Prostate gland (tissue), 2 donors: ENCODE data around the gene B4GALT7. TPM values are rescaled to one million over a fixed set of nuclear protein-coding genes. Genes with fewer than 3 reads are reported as not detected.

Source experiments
- DNase-seq: peaks from one replicate; pipeline ENCODE4 v3.0.0-alpha.2; 2019; ENCODE audit warnings: low spot score
- H3K27ac ChIP-seq, 2 donors: fragments of 200-600 bp; sonication (generic); 2 replicates each; pipeline ENCODE4 v1.5.1; 2017 to 2019
- H3K27me3 ChIP-seq: fragments of 200-600 bp; sonication (generic); replicated peaks from 2 replicates; pipeline ENCODE4 v1.5.1; 2019; ENCODE audit not compliant: insufficient read depth
- H3K36me3 ChIP-seq, 2 donors: fragments of 200-600 bp; sonication (generic); 1 replicate in 1 of 2; 2 replicates in 1 of 2; pipeline versions ENCODE4 v1.5.1 to v1.8.1; 2017 to 2019
- H3K4me1 ChIP-seq: fragments of 200-600 bp; sonication (generic); replicated peaks from 2 replicates; pipeline ENCODE4 v1.5.1; 2019
- H3K4me3 ChIP-seq, 2 donors: fragments of 200-600 bp; sonication (generic); 2 replicates each; pipeline ENCODE4 v1.5.1; 2017 to 2019
- H3K9me3 ChIP-seq: fragments of 200-600 bp; sonication (generic); 2 replicates; pipeline ENCODE4 v1.5.1; 2017
- CTCF ChIP-seq, 4 experiments: fragments of 200-600 bp in 2 of 4; fragments of 450-650 bp in 2 of 4; sonication (generic) in 2 of 4; IDR thresholded peaks; 1 replicate in 3 of 4; 2 replicates in 1 of 4; pipeline ENCODE4 v1.5.1; 2016 to 2019; ENCODE audit warnings: antibody characterized with exemption in 4 of 4, mild to moderate bottlenecking in 2 of 4, moderate library complexity in 2 of 4
- POLR2A ChIP-seq: fragments of 450-650 bp; IDR thresholded peaks from one replicate; pipeline ENCODE4 v1.6.1; 2016; ENCODE audit warnings: antibody characterized with exemption, mild to moderate bottlenecking
- POLR2AphosphoS5 ChIP-seq: sonication (generic); formaldehyde crosslinking; IDR thresholded peaks from one replicate; pipeline ENCODE4 v1.6.1; 2017; ENCODE audit warnings: antibody characterized with exemption
- WGBS: methylation state at CpG from one replicate; pipeline ENCODE4 v1.1.5; 2018; 5-methylcytosine and 5-hydroxymethylcytosine counted together
- intact Hi-C: fragments of 100-400 bp; cut with DNase I; formaldehyde crosslinking; loops from one replicate; pipeline ENCODE4 v1.14.2; 2022
- total RNA-seq, 2 donors: library from RNA; depleted of rRNA; stranded (reverse); fragments of >200 nt; gene quantifications; one replicate each; pipeline ENCODE4 v1.1.0, GENCODE V29; 2016

B4GALT7 gene
- total RNA-seq, 2 donors from 2014 or later = 41.6 to 66.2 TPM

GRCh38 chr5:177592905-177593304 is 7.0 kb upstream of the B4GALT7 start:
- intact Hi-C loops = loop anchor here (5.0 kb wide), 1 partner anchor 56 kb away; no protein-coding TSS in a partner anchor
- Histone ChIP-seq H3K36me3 (peaks cover 11 to 14% of the 10 kb centered on the region in 2 donors), H3K9me3 (no peaks in the 10 kb centered on the region), H3K27me3 (no peaks in the 10 kb centered on the region), H3K27ac (no peak overlapping the region), H3K4me1 (peaks cover 3% of the 10 kb centered on the region), H3K4me3 (peak overlapping the region; percentile 91)
- 77% methylated on average over 13 of the region's 13 CpGs for WGBS
- no peak for TF ChIP-seq POLR2AphosphoS5
- no peak for TF ChIP-seq POLR2A
- no peak for TF ChIP-seq CTCF (IDR thresholded peaks at IDR 0.05)
- no peak for DNase-seq

- Histone ChIP-seq H3K4me1 (peaks cover 3% of the 10 kb centered on the region), H3K36me3 (peaks cover 11 to 14% of the 10 kb centered on the region in 2 donors), H3K27me3 (no peaks in the 10 kb centered on the region), H3K4me3 (no peak overlapping the region), H3K27ac (no peak overlapping the region), H3K9me3 (no peaks in the 10 kb centered on the region)
- 88% methylated on average over 3 of the region's 3 CpGs for WGBS
- intact Hi-C loops = loop anchor here (5.0 kb wide), 1 partner anchor 56 kb away; no protein-coding TSS in a partner anchor
- TF ChIP-seq CTCF (IDR thresholded peaks at IDR 0.05) (no peak), POLR2AphosphoS5 (no peak), POLR2A (no peak)
- DNase-seq = no peak
Measured at GRCh38 chr5:177593511-177593910, 6.4 kb upstream of the B4GALT7 start.

- DNase-seq = no peak
- Histone ChIP-seq H3K36me3 (peaks cover 11 to 14% of the 10 kb centered on the region in 2 donors), H3K27ac (no peak overlapping the region), H3K27me3 (no peaks in the 10 kb centered on the region), H3K4me1 (peaks cover 3% of the 10 kb centered on the region), H3K9me3 (no peaks in the 10 kb centered on the region), H3K4me3 (no peak overlapping the region)
- intact Hi-C loops = loop anchor here (5.0 kb wide), 1 partner anchor 57 kb away; no protein-coding TSS in a partner anchor
- TF ChIP-seq CTCF (IDR thresholded peaks at IDR 0.05) (no peak), POLR2A (no peak), POLR2AphosphoS5 (no peak)
- WGBS = 94% methylated on average over 8 of the region's 8 CpGs
Measured at GRCh38 chr5:177594071-177594470, 5.9 kb upstream of the B4GALT7 start.

- peaks cover 11 to 14% of the 10 kb centered on the region in 2 donors for H3K36me3 ChIP-seq
- TF ChIP-seq CTCF (IDR thresholded peaks at IDR 0.05) = no peak
- no peak for TF ChIP-seq POLR2AphosphoS5
- TF ChIP-seq POLR2A = no peak
- H3K27me3 ChIP-seq = no peaks in the 10 kb centered on the region
- H3K9me3 ChIP-seq = no peaks in the 10 kb centered on the region
- intact Hi-C loops = no loop called here
- no peak for DNase-seq
- peaks cover 3% of the 10 kb centered on the region for H3K4me1 ChIP-seq
- H3K4me3 ChIP-seq = no peak overlapping the region
- WGBS = 97% methylated on average over 8 of the region's 8 CpGs
- H3K27ac ChIP-seq = no peak overlapping the region
Measured at GRCh38 chr5:177595026-177595585, 4.8 kb upstream of the B4GALT7 start.
